Measurements from ENCODE around the gene CARMIL1.

The CARMIL1 gene

DNA sequence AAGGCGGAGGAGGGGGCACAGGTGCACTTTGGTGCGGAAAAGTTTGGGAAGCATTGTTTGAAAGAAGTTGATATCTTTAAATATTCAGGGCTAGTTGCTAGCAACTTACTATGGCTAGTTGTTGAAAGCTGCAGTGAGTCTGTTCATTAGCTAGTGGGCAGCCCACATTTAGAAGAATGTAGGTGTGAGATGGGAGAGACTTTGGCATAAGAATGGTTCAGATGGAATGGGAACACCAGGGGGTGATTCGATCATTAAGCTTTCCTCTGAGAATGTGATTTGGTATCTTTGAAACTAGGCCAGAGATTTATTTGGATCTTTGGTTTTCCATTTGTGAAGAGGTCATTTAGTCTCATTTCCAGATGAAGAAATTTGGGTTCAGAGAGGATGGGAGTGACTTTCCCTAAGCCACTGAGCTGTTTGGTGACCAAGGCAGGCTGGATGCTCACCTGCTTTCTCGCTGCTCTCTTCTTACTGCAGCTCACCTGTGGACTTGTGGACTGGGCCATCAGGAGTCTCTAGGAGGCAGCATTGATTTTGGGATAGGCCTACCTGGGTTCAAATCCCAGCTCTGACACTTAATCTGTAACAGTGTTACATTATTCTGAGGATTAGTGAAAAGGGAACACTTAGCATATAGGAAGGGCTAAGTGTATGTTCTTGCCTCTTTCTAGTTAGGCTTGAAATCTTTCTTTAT lies 62.9 kb downstream of the CARMIL1 start:
- no peak overlapping the region for H2BK12ac ChIP-seq (ENCODE audit: low read length in 2 of 2)
- H3K27me3 ChIP-seq (ENCODE audit: control insufficient read depth in 1 of 2, insufficient read depth in 1 of 2, low read length in 2 of 2), result no peaks in the 10 kb centered on the region
- no peaks in the 10 kb centered on the region for H3K36me3 ChIP-seq (ENCODE audit: control insufficient read depth in 1 of 2, insufficient read depth in 2 of 2, low read depth in 1 of 2, low read length in 2 of 2)
- no peak overlapping the region for H3K27ac ChIP-seq (ENCODE audit: low read length, poor library complexity, severe bottlenecking)
- no peak overlapping the region for H3K4me2 ChIP-seq (ENCODE audit: low read length, poor library complexity, severe bottlenecking)
- no peaks in the 10 kb centered on the region for H3K9me3 ChIP-seq (ENCODE audit: control insufficient read depth, low read length)
- no peak overlapping the region for H3K14ac ChIP-seq (ENCODE audit: low read length in 2 of 2)
- H4K8ac ChIP-seq (ENCODE audit: low read length), result no peak overlapping the region
- H3K4ac ChIP-seq (ENCODE audit: low read depth in 1 of 2, low read length in 2 of 2), result no peak overlapping the region
- H3K79me1 ChIP-seq (replicated peaks; ENCODE audit: low read length, poor library complexity, severe bottlenecking), result peaks cover 36% of the 10 kb centered on the region
- H4K91ac ChIP-seq (ENCODE audit: low read length), result no peak overlapping the region
- no peak overlapping the region for H3K4me3 ChIP-seq (ENCODE audit: insufficient read depth in 1 of 2, low read depth in 1 of 2, low read length in 2 of 2)
- no peak overlapping the region for H3K18ac ChIP-seq (ENCODE audit: low read depth in 1 of 2, low read length in 2 of 2)
- H2BK15ac ChIP-seq (ENCODE audit: low read depth, poor library complexity, severe bottlenecking), result no peak overlapping the region
- DNase-seq, result no peak
- peak overlapping the region; percentile 8 for H3K9ac ChIP-seq (ENCODE audit: low read length)
- H3K4me1 ChIP-seq (ENCODE audit: control insufficient read depth, insufficient read depth, low read depth, low read length), result peaks cover 2% of the 10 kb centered on the region
- H2BK5ac ChIP-seq (ENCODE audit: low read depth, low read length, poor library complexity, severe bottlenecking), result no peak overlapping the region
- 84% methylated on average over 4 of the region's 4 CpGs for WGBS
- no peak overlapping the region for H3K23ac ChIP-seq (ENCODE audit: low read length in 2 of 2)
- H2AFZ ChIP-seq (ENCODE audit: low read depth, low read length), result no peak overlapping the region
- no peak overlapping the region for H2BK120ac ChIP-seq (ENCODE audit: low read depth, low read length)
- no peak overlapping the region for H2AK5ac ChIP-seq (ENCODE audit: low read length, severe bottlenecking)

DNA sequence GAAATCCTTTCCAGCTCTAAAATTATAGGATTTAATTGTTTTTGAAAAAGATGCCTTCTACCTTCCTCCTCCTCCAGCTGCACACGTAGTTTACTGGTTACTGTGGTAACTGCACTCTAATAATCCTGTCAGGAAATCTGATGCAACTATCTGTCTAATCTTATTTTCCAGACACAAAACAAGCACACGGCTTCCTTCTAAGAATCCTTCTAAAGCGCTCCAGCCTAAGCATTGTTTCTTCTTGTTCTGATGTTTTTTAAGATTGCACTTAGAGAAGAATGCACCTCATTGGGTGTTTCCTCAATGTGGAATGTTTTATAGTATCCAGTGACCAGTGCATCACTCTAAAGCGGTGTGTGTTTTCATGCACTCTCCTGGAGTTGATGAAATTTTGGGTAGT lies 63.6 kb downstream of the CARMIL1 start:
- Histone ChIP-seq H2BK120ac (ENCODE audit: low read depth, low read length) (no peak overlapping the region), H3K4me3 (ENCODE audit: insufficient read depth in 1 of 2, low read depth in 1 of 2, low read length in 2 of 2) (no peak overlapping the region), H3K4ac (ENCODE audit: low read depth in 1 of 2, low read length in 2 of 2) (no peak overlapping the region), H2AK5ac (ENCODE audit: low read length, severe bottlenecking) (no peak overlapping the region), H3K18ac (ENCODE audit: low read depth in 1 of 2, low read length in 2 of 2) (no peak overlapping the region), H2AFZ (ENCODE audit: low read depth, low read length) (no peak overlapping the region), H2BK12ac (ENCODE audit: low read length in 2 of 2) (no peak overlapping the region), H3K4me2 (ENCODE audit: low read length, poor library complexity, severe bottlenecking) (no peak overlapping the region), H4K8ac (ENCODE audit: low read length) (no peak overlapping the region), H2BK5ac (ENCODE audit: low read depth, low read length, poor library complexity, severe bottlenecking) (no peak overlapping the region), H3K9me3 (ENCODE audit: control insufficient read depth, low read length) (no peaks in the 10 kb centered on the region), H3K23ac (ENCODE audit: low read length in 2 of 2) (no peak overlapping the region), H3K4me1 (ENCODE audit: control insufficient read depth, insufficient read depth, low read depth, low read length) (no peaks in the 10 kb centered on the region), H2BK15ac (ENCODE audit: low read depth, poor library complexity, severe bottlenecking) (no peak overlapping the region), H3K36me3 (ENCODE audit: control insufficient read depth in 1 of 2, insufficient read depth in 2 of 2, low read depth in 1 of 2, low read length in 2 of 2) (no peaks in the 10 kb centered on the region), H3K9ac (ENCODE audit: low read length) (peak overlapping the region; percentile 8), H4K91ac (ENCODE audit: low read length) (no peak overlapping the region), H3K79me1 (replicated peaks; ENCODE audit: low read length, poor library complexity, severe bottlenecking) (peaks cover 33% of the 10 kb centered on the region), H3K27me3 (ENCODE audit: control insufficient read depth in 1 of 2, insufficient read depth in 1 of 2, low read length in 2 of 2) (no peaks in the 10 kb centered on the region), H3K27ac (ENCODE audit: low read length, poor library complexity, severe bottlenecking) (no peak overlapping the region), H3K14ac (ENCODE audit: low read length in 2 of 2) (no peak overlapping the region)
- peak; percentile 39 for DNase-seq
- WGBS, result 72% methylated on average over 4 of the region's 4 CpGs

DNA sequence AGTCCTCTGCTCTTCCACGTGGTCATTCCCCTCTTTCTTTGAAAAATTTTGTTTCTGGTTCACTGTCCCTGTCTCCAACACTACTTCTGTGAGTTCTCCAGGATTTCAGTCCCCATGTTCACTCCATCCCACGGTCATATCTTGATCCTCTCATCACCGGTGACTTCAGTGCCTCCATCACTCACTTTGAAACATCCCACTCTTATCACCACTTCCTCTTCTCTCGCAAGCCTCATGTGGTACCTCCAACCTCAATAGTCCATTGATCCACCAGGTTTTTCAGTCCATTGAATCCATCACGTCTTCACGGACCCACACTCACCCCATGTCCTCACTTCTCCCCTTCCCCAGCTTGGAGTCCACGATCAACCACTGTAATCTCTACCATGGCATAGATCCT lies 64.8 kb downstream of the CARMIL1 start:
- no peak overlapping the region for H4K8ac ChIP-seq (ENCODE audit: low read length)
- peaks cover 33% of the 10 kb centered on the region for H3K79me1 ChIP-seq (replicated peaks; ENCODE audit: low read length, poor library complexity, severe bottlenecking)
- H3K9ac ChIP-seq (ENCODE audit: low read length), result no peak overlapping the region
- no peak overlapping the region for H2BK12ac ChIP-seq (ENCODE audit: low read length in 2 of 2)
- H2BK5ac ChIP-seq (ENCODE audit: low read depth, low read length, poor library complexity, severe bottlenecking), result no peak overlapping the region
- H2BK15ac ChIP-seq (ENCODE audit: low read depth, poor library complexity, severe bottlenecking), result no peak overlapping the region
- H3K27me3 ChIP-seq (ENCODE audit: control insufficient read depth in 1 of 2, insufficient read depth in 1 of 2, low read length in 2 of 2), result no peaks in the 10 kb centered on the region
- no peak overlapping the region for H2AK5ac ChIP-seq (ENCODE audit: low read length, severe bottlenecking)
- H3K23ac ChIP-seq (ENCODE audit: low read length in 2 of 2), result no peak overlapping the region
- no peak overlapping the region for H3K4me2 ChIP-seq (ENCODE audit: low read length, poor library complexity, severe bottlenecking)
- H3K4me3 ChIP-seq (ENCODE audit: insufficient read depth in 1 of 2, low read depth in 1 of 2, low read length in 2 of 2), result no peak overlapping the region
- H2BK120ac ChIP-seq (ENCODE audit: low read depth, low read length), result no peak overlapping the region
- no peak overlapping the region for H3K27ac ChIP-seq (ENCODE audit: low read length, poor library complexity, severe bottlenecking)
- H3K4me1 ChIP-seq (ENCODE audit: control insufficient read depth, insufficient read depth, low read depth, low read length), result no peaks in the 10 kb centered on the region
- 78% methylated on average over 7 of the region's 7 CpGs for WGBS
- DNase-seq, result no peak
- no peaks in the 10 kb centered on the region for H3K36me3 ChIP-seq (ENCODE audit: control insufficient read depth in 1 of 2, insufficient read depth in 2 of 2, low read depth in 1 of 2, low read length in 2 of 2)
- H3K9me3 ChIP-seq (ENCODE audit: control insufficient read depth, low read length), result no peaks in the 10 kb centered on the region
- H3K4ac ChIP-seq (ENCODE audit: low read depth in 1 of 2, low read length in 2 of 2), result no peak overlapping the region
- H3K18ac ChIP-seq (ENCODE audit: low read depth in 1 of 2, low read length in 2 of 2), result no peak overlapping the region
- no peak overlapping the region for H2AFZ ChIP-seq (ENCODE audit: low read depth, low read length)
- no peak overlapping the region for H4K91ac ChIP-seq (ENCODE audit: low read length)
- H3K14ac ChIP-seq (ENCODE audit: low read length in 2 of 2), result no peak overlapping the region

DNA sequence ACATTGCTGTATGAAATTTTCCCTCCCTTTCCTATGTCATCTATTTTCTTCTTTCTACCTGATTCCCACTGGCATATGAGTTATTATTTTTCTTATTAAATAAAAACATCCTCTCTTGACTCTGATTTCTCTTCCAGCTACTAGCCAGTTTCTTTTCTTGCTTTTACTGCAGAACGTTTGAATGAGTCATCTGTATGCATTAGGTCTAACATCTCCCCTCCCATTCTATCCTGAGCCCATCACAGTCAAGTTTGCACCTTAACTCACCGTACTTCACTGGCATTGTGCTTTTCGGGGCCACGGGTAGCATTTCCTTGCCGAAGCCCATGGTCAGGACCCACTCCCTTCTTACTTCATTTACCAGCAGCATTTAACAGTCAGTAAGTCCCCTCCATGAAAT lies 65.7 kb downstream of the CARMIL1 start:
- H4K91ac ChIP-seq (ENCODE audit: low read length), result no peak overlapping the region
- peaks cover 35% of the 10 kb centered on the region for H3K79me1 ChIP-seq (replicated peaks; ENCODE audit: low read length, poor library complexity, severe bottlenecking)
- no peak overlapping the region for H3K4me2 ChIP-seq (ENCODE audit: low read length, poor library complexity, severe bottlenecking)
- H2BK5ac ChIP-seq (ENCODE audit: low read depth, low read length, poor library complexity, severe bottlenecking), result no peak overlapping the region
- H3K4me3 ChIP-seq (ENCODE audit: insufficient read depth in 1 of 2, low read depth in 1 of 2, low read length in 2 of 2), result no peak overlapping the region
- no peak overlapping the region for H3K27ac ChIP-seq (ENCODE audit: low read length, poor library complexity, severe bottlenecking)
- H3K14ac ChIP-seq (ENCODE audit: low read length in 2 of 2), result no peak overlapping the region
- no peak overlapping the region for H3K9ac ChIP-seq (ENCODE audit: low read length)
- no peak overlapping the region for H4K8ac ChIP-seq (ENCODE audit: low read length)
- no peak for DNase-seq
- H2BK120ac ChIP-seq (ENCODE audit: low read depth, low read length), result no peak overlapping the region
- WGBS, result 86% methylated on average over 5 of the region's 5 CpGs
- H2BK12ac ChIP-seq (ENCODE audit: low read length in 2 of 2), result no peak overlapping the region
- H3K27me3 ChIP-seq (ENCODE audit: control insufficient read depth in 1 of 2, insufficient read depth in 1 of 2, low read length in 2 of 2), result no peaks in the 10 kb centered on the region
- no peak overlapping the region for H3K23ac ChIP-seq (ENCODE audit: low read length in 2 of 2)
- H3K9me3 ChIP-seq (ENCODE audit: control insufficient read depth, low read length), result no peaks in the 10 kb centered on the region
- no peaks in the 10 kb centered on the region for H3K36me3 ChIP-seq (ENCODE audit: control insufficient read depth in 1 of 2, insufficient read depth in 2 of 2, low read depth in 1 of 2, low read length in 2 of 2)
- H3K4ac ChIP-seq (ENCODE audit: low read depth in 1 of 2, low read length in 2 of 2), result no peak overlapping the region
- H2AK5ac ChIP-seq (ENCODE audit: low read length, severe bottlenecking), result no peak overlapping the region
- no peak overlapping the region for H3K18ac ChIP-seq (ENCODE audit: low read depth in 1 of 2, low read length in 2 of 2)
- no peak overlapping the region for H2BK15ac ChIP-seq (ENCODE audit: low read depth, poor library complexity, severe bottlenecking)
- H3K4me1 ChIP-seq (ENCODE audit: control insufficient read depth, insufficient read depth, low read depth, low read length), result no peaks in the 10 kb centered on the region
- no peak overlapping the region for H2AFZ ChIP-seq (ENCODE audit: low read depth, low read length)
